Measurements from ENCODE around the gene PCDHGA5.

PCDHGA5 gene

GRCh38 chr5:141355641-141356040, 8.3 kb upstream of the PCDHGA5 start:
- no peak overlapping the region for H3K14ac ChIP-seq (ENCODE audit: low read length)
- peaks cover 27 to 70% of the 10 kb centered on the region in 2 donors for H3K9me3 ChIP-seq (replicated peaks in 1 of 2; ENCODE audit: control insufficient read depth in 2 of 2, insufficient read depth in 1 of 2, low read depth in 1 of 2, low read length in 2 of 2)
- H3K4me3 ChIP-seq (ENCODE audit: low read length in 2 of 2), result no peak overlapping the region
- no peaks in the 10 kb centered on the region for H3K79me1 ChIP-seq (ENCODE audit: low read depth, low read length)
- no peak overlapping the region for H3K9ac ChIP-seq (ENCODE audit: low read depth, low read length, poor library complexity)
- no peak overlapping the region for H2BK12ac ChIP-seq (ENCODE audit: low read length)
- H3K4me1 ChIP-seq (ENCODE audit: control insufficient read depth in 2 of 2, insufficient read depth in 1 of 2, low read depth in 1 of 2, low read length in 2 of 2), result no peaks in the 10 kb centered on the region
- no peak overlapping the region for H3K23ac ChIP-seq (ENCODE audit: low read depth, low read length, poor library complexity)
- no peak overlapping the region for H3K27ac ChIP-seq (replicated peaks; ENCODE audit: low read length)
- no peak for DNase-seq (ENCODE audit: low spot score)
- peaks cover 0 to 3% of the 10 kb centered on the region in 2 donors for H3K36me3 ChIP-seq (replicated peaks in 1 of 2; ENCODE audit: control insufficient read depth in 2 of 2, insufficient read depth in 2 of 2, low read length in 2 of 2)
- H2BK15ac ChIP-seq (ENCODE audit: low read length), result no peak overlapping the region
- WGBS, 2 donors (ENCODE audit: extremely low coverage in 2 of 2, insufficient read length in 2 of 2, insufficient replicate concordance in 1 of 2), result no CpG with 5 or more reads among the region's 24 CpGs
- H2AFZ ChIP-seq (ENCODE audit: low read length), result no peak overlapping the region
- H2BK5ac ChIP-seq (ENCODE audit: low read length), result no peak overlapping the region
- H3K4ac ChIP-seq (ENCODE audit: low read length), result no peak overlapping the region
- H2BK120ac ChIP-seq (ENCODE audit: low read depth, low read length), result no peak overlapping the region
- H3K4me2 ChIP-seq (ENCODE audit: insufficient read depth, low read length, poor library complexity, severe bottlenecking), result no peak overlapping the region
- no peak overlapping the region for H4K91ac ChIP-seq (ENCODE audit: low read depth, low read length, poor library complexity)
- no peak overlapping the region for H3K18ac ChIP-seq (ENCODE audit: low read length)
- no peak overlapping the region for H2AK5ac ChIP-seq (ENCODE audit: low read depth, low read length)
- H3K27me3 ChIP-seq (ENCODE audit: control insufficient read depth in 3 of 3, insufficient read depth in 3 of 3, low read depth in 1 of 3, low read length in 3 of 3), result peaks cover 0 to 4% (median 0%) of the 10 kb centered on the region in 3 experiments
- H4K8ac ChIP-seq (ENCODE audit: low read depth, low read length), result no peak overlapping the region

DNA sequence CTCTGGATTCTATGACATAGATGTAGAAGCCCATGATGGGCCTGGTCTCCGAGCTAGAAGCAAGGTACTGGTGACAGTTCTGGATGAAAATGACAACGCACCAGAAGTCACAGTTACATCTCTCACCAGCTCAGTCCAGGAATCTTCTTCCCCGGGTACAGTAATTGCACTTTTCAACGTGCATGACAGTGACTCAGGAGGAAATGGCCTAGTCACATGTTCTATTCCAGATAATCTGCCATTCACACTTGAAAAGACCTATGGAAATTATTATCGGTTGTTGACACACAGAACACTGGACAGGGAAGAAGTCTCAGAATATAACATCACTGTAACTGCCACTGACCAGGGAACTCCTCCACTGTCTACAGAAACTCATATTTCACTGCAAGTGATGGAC, 7.8 kb upstream of the PCDHGA5 start:
- Histone ChIP-seq H2BK12ac (ENCODE audit: low read length) (no peak overlapping the region), H3K9me3 (replicated peaks in 1 of 2; ENCODE audit: control insufficient read depth in 2 of 2, insufficient read depth in 1 of 2, low read depth in 1 of 2, low read length in 2 of 2) (peaks cover 24 to 70% of the 10 kb centered on the region in 2 donors), H4K91ac (ENCODE audit: low read depth, low read length, poor library complexity) (no peak overlapping the region), H4K8ac (ENCODE audit: low read depth, low read length) (no peak overlapping the region), H2BK5ac (ENCODE audit: low read length) (no peak overlapping the region), H3K18ac (ENCODE audit: low read length) (no peak overlapping the region), H3K4me3 (ENCODE audit: low read length in 2 of 2) (no peak overlapping the region), H2AK5ac (ENCODE audit: low read depth, low read length) (no peak overlapping the region), H3K27me3 (ENCODE audit: control insufficient read depth in 3 of 3, insufficient read depth in 3 of 3, low read depth in 1 of 3, low read length in 3 of 3) (peaks cover 0 to 4% (median 0%) of the 10 kb centered on the region in 3 experiments), H3K14ac (ENCODE audit: low read length) (no peak overlapping the region), H3K4me1 (ENCODE audit: control insufficient read depth in 2 of 2, insufficient read depth in 1 of 2, low read depth in 1 of 2, low read length in 2 of 2) (no peaks in the 10 kb centered on the region), H3K79me1 (ENCODE audit: low read depth, low read length) (no peaks in the 10 kb centered on the region), H3K4ac (ENCODE audit: low read length) (no peak overlapping the region), H2BK120ac (ENCODE audit: low read depth, low read length) (no peak overlapping the region), H2AFZ (ENCODE audit: low read length) (no peak overlapping the region), H3K9ac (ENCODE audit: low read depth, low read length, poor library complexity) (no peak overlapping the region), H3K23ac (ENCODE audit: low read depth, low read length, poor library complexity) (no peak overlapping the region), H2BK15ac (ENCODE audit: low read length) (no peak overlapping the region), H3K36me3 (replicated peaks in 1 of 2; ENCODE audit: control insufficient read depth in 2 of 2, insufficient read depth in 2 of 2, low read length in 2 of 2) (peaks cover 0 to 3% of the 10 kb centered on the region in 2 donors), H3K27ac (replicated peaks; ENCODE audit: low read length) (no peak overlapping the region), H3K4me2 (ENCODE audit: insufficient read depth, low read length, poor library complexity, severe bottlenecking) (no peak overlapping the region)
- no peak for DNase-seq (ENCODE audit: low spot score)
- WGBS, 2 donors (ENCODE audit: extremely low coverage in 2 of 2, insufficient read length in 2 of 2, insufficient replicate concordance in 1 of 2), result no CpG with 5 or more reads among the region's 5 CpGs

DNA sequence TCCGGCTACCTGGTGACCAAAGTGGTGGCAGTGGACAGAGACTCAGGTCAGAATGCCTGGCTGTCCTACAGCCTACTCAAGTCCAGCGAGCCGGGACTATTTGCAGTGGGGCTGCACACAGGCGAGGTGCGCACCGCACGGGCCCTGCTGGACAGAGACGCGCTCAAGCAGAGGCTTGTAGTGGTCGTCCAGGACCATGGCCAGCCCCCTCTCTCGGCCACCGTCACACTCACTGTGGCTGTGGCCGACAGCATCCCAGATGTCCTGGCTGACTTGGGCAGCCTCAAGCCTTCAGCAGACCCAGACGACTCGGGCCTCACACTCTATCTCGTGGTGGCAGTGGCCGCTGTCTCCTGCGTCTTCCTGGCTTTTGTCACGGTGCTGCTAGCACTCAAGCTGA, 7.0 kb upstream of the PCDHGA5 start:
- H3K4me1 ChIP-seq (ENCODE audit: control insufficient read depth in 2 of 2, insufficient read depth in 1 of 2, low read depth in 1 of 2, low read length in 2 of 2), result no peaks in the 10 kb centered on the region
- H3K36me3 ChIP-seq (replicated peaks in 1 of 2; ENCODE audit: control insufficient read depth in 2 of 2, insufficient read depth in 2 of 2, low read length in 2 of 2), result peaks cover 0 to 3% of the 10 kb centered on the region in 2 donors
- H3K23ac ChIP-seq (ENCODE audit: low read depth, low read length, poor library complexity), result peak overlapping the region; percentile 44
- DNase-seq (ENCODE audit: low spot score), result no peak
- H2BK12ac ChIP-seq (ENCODE audit: low read length), result no peak overlapping the region
- H4K8ac ChIP-seq (ENCODE audit: low read depth, low read length), result no peak overlapping the region
- no peak overlapping the region for H3K27ac ChIP-seq (replicated peaks; ENCODE audit: low read length)
- peak overlapping the region; percentile 54 for H2AK5ac ChIP-seq (ENCODE audit: low read depth, low read length)
- H3K4me3 ChIP-seq (ENCODE audit: low read length in 2 of 2), result peak overlapping the region in 1 of 2 donors; percentile 51
- H3K4ac ChIP-seq (ENCODE audit: low read length), result no peak overlapping the region
- H3K4me2 ChIP-seq (ENCODE audit: insufficient read depth, low read length, poor library complexity, severe bottlenecking), result no peak overlapping the region
- no peak overlapping the region for H2BK15ac ChIP-seq (ENCODE audit: low read length)
- H4K91ac ChIP-seq (ENCODE audit: low read depth, low read length, poor library complexity), result no peak overlapping the region
- H2BK120ac ChIP-seq (ENCODE audit: low read depth, low read length), result peak overlapping the region; percentile 66
- no peaks in the 10 kb centered on the region for H3K79me1 ChIP-seq (ENCODE audit: low read depth, low read length)
- H2AFZ ChIP-seq (ENCODE audit: low read length), result no peak overlapping the region
- no peak overlapping the region for H2BK5ac ChIP-seq (ENCODE audit: low read length)
- H3K27me3 ChIP-seq (ENCODE audit: control insufficient read depth in 3 of 3, insufficient read depth in 3 of 3, low read depth in 1 of 3, low read length in 3 of 3), result peaks cover 0 to 4% (median 0%) of the 10 kb centered on the region in 3 experiments
- peak overlapping the region; percentile 16 for H3K9ac ChIP-seq (ENCODE audit: low read depth, low read length, poor library complexity)
- peaks cover 25 to 67% of the 10 kb centered on the region in 2 donors for H3K9me3 ChIP-seq (replicated peaks in 1 of 2; ENCODE audit: control insufficient read depth in 2 of 2, insufficient read depth in 1 of 2, low read depth in 1 of 2, low read length in 2 of 2)
- no CpG with 5 or more reads among the region's 19 CpGs for WGBS, 2 donors (ENCODE audit: extremely low coverage in 2 of 2, insufficient read length in 2 of 2, insufficient replicate concordance in 1 of 2)
- no peak overlapping the region for H3K18ac ChIP-seq (ENCODE audit: low read length)
- no peak overlapping the region for H3K14ac ChIP-seq (ENCODE audit: low read length)

DNA sequence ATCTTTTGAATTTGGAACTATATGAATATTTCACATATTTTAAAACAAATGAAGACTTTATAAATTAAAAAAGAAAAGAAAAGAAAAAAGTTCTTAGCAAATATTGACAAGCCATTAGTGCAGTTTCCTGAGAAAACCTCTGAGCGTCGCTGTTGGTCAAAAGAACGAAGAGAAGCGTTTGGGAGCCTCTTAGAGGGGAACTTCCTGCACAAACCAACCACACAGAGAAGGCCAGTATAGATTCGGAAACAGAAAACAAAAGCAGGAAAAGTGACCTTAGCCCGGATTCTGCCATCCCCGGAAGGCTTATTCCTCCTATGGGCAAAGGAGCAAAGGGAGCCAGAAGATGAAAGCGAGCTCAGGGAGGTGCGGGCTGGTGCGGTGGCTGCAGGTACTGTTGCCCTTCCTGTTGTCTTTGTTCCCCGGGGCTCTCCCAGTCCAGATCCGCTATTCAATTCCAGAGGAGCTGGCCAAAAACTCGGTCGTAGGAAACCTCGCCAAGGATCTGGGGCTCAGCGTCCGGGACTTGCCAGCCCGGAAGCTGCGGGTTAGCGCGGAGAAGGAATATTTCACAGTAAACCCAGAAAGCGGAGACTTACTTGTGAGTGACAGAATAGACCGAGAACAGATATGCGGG, 4.1 kb upstream of the PCDHGA5 start, which contains the start of gene PCDHGB2:
Gene PCDHGB2, plus strand, starts transcription at position 205 of the 637 bp plus-strand sequence. Its CDS starts 142 bp downstream, at position 347.
- Histone ChIP-seq H3K4ac (ENCODE audit: low read length) (no peak within 1 kb of the TSS), H3K18ac (ENCODE audit: low read length) (no peak within 1 kb of the TSS), H3K9me3 (replicated peaks in 1 of 2; ENCODE audit: control insufficient read depth in 2 of 2, insufficient read depth in 1 of 2, low read depth in 1 of 2, low read length in 2 of 2) (peaks cover 34 to 67% of the 10 kb centered on the region in 2 donors), H3K23ac (ENCODE audit: low read depth, low read length, poor library complexity) (no peak within 1 kb of the TSS), H4K8ac (ENCODE audit: low read depth, low read length) (no peak within 1 kb of the TSS), H3K27me3 (ENCODE audit: control insufficient read depth in 3 of 3, insufficient read depth in 3 of 3, low read depth in 1 of 3, low read length in 3 of 3) (peaks cover 0 to 4% (median 0%) of the 10 kb centered on the region in 3 experiments), H3K27ac (replicated peaks; ENCODE audit: low read length) (no peak within 1 kb of the TSS), H2BK120ac (ENCODE audit: low read depth, low read length) (no peak within 1 kb of the TSS), H3K14ac (ENCODE audit: low read length) (no peak within 1 kb of the TSS), H3K9ac (ENCODE audit: low read depth, low read length, poor library complexity) (no peak within 1 kb of the TSS), H3K4me1 (ENCODE audit: control insufficient read depth in 2 of 2, insufficient read depth in 1 of 2, low read depth in 1 of 2, low read length in 2 of 2) (no peaks in the 10 kb centered on the region), H3K4me2 (ENCODE audit: insufficient read depth, low read length, poor library complexity, severe bottlenecking) (no peak within 1 kb of the TSS), H2AK5ac (ENCODE audit: low read depth, low read length) (no peak within 1 kb of the TSS), H3K4me3 (ENCODE audit: low read length in 2 of 2) (no peak within 1 kb of the TSS), H2BK12ac (ENCODE audit: low read length) (no peak within 1 kb of the TSS), H4K91ac (ENCODE audit: low read depth, low read length, poor library complexity) (no peak within 1 kb of the TSS), H2BK15ac (ENCODE audit: low read length) (no peak within 1 kb of the TSS), H2BK5ac (ENCODE audit: low read length) (no peak within 1 kb of the TSS), H3K79me1 (ENCODE audit: low read depth, low read length) (no peaks in the 10 kb centered on the region), H2AFZ (ENCODE audit: low read length) (peak within 1 kb of the TSS; percentile 72), H3K36me3 (replicated peaks in 1 of 2; ENCODE audit: control insufficient read depth in 2 of 2, insufficient read depth in 2 of 2, low read length in 2 of 2) (peaks cover 0 to 3% of the 10 kb centered on the region in 2 donors)
- no peak for DNase-seq (ENCODE audit: low spot score)
- no CpG with 5 or more reads among the region's 24 CpGs for WGBS, 2 donors (ENCODE audit: extremely low coverage in 2 of 2, insufficient read length in 2 of 2, insufficient replicate concordance in 1 of 2)

Measured in neuronal stem cell (in vitro differentiated cells).